Suprapubic skin (tissue), 4 donors: Measurements from ENCODE around the gene ANKRD12.
"Not testable (repeated sequence)": the region's sequence is repeated elsewhere in the genome, so short reads cannot be mapped to it uniquely, and the experiment has no call there.

Experiments used
- EP300 ChIP-seq: sonication (generic); formaldehyde crosslinking; IDR thresholded peaks from one replicate; pipeline ENCODE4 v1.6.1; 2017; ENCODE audit warnings: antibody characterized with exemption
- POLR2A ChIP-seq, 2 donors: fragments of 450-650 bp; IDR thresholded peaks; one replicate each; pipeline ENCODE4 v1.6.1; 2017; ENCODE audit warnings: antibody characterized with exemption in 2 of 2, mild to moderate bottlenecking in 2 of 2, moderate library complexity in 2 of 2
- POLR2AphosphoS5 ChIP-seq, 3 donors: sonication (generic); formaldehyde crosslinking; IDR thresholded peaks; one replicate each; pipeline ENCODE4 v1.6.1; 2017; ENCODE audit warnings: antibody characterized with exemption in 3 of 3
- TF ChIP-seq, protein P1 (sequence below), 2 donors: fragments of 200-600 bp in 1 of 2; fragments of 450-650 bp in 1 of 2; sonication (generic) in 1 of 2; IDR thresholded peaks; one replicate each; pipeline ENCODE4 v1.5.1; 2016 to 2019; ENCODE audit warnings: antibody characterized with exemption in 2 of 2, mild to moderate bottlenecking in 1 of 2, moderate library complexity in 1 of 2

DNA sequence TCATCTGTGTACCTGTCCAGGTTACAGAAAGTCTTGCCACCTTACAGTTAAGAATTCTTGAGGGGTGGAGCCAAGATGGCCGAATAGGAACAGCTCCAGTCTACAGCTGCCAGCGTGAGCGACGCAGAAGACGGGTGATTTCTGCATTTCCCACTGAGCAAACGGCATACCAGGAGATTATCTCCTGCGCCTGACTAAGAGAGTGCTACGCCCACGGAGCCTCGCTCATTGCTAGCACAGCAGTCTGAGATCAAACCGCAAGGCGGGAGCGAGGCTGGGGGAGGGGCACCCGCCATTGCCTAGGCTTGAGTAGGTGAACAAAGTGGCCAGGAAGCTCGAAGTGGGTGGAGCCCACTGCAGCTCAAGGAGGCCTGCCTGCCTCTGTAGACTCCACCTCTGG, 128.2 kb downstream of the ANKRD12 start:
- TF ChIP-seq, protein P1, sequence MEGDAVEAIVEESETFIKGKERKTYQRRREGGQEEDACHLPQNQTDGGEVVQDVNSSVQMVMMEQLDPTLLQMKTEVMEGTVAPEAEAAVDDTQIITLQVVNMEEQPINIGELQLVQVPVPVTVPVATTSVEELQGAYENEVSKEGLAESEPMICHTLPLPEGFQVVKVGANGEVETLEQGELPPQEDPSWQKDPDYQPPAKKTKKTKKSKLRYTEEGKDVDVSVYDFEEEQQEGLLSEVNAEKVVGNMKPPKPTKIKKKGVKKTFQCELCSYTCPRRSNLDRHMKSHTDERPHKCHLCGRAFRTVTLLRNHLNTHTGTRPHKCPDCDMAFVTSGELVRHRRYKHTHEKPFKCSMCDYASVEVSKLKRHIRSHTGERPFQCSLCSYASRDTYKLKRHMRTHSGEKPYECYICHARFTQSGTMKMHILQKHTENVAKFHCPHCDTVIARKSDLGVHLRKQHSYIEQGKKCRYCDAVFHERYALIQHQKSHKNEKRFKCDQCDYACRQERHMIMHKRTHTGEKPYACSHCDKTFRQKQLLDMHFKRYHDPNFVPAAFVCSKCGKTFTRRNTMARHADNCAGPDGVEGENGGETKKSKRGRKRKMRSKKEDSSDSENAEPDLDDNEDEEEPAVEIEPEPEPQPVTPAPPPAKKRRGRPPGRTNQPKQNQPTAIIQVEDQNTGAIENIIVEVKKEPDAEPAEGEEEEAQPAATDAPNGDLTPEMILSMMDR (IDR thresholded peaks at IDR 0.05): not testable (repeated sequence)
- not testable (repeated sequence) for TF ChIP-seq EP300; POLR2A (IDR thresholded peaks at IDR 0.05); POLR2AphosphoS5 (IDR thresholded peaks at IDR 0.05)
